ENCODE data around the gene ADGRA1.
"Not testable (repeated sequence)": the region's sequence is repeated elsewhere in the genome, so short reads cannot be mapped to it uniquely, and the experiment has no call there.

Gene ADGRA1

DNA sequence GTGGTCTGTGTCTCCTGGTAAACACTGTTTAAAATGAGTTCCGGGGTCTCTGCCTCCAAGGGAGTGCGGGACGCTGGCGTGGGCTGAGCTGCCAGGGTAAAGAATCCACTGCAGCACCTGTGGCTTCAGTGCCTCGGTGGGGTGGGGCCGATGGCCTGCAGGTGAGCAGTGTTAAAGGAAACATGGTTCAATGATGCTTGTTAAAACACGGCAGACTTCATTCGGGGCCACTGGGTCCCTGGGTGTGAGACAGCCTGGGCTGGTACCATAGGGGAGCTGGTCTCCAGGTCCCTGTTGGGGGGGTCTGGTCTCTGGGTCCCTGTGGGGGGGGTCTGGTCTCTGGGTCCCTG, 47.4 kb downstream of the ADGRA1 start:
- FAIRE-seq (no peak), DNase-seq (ENCODE audit: insufficient read length, low spot score) (no peak)
- TF ChIP-seq SPI1 (IDR thresholded peaks at IDR 0.05; ENCODE audit: low read depth, low read length) (no peak), TAF1 (IDR thresholded peaks at IDR 0.05; ENCODE audit: low read depth, low read length) (no peak), POLR2A (IDR thresholded peaks at IDR 0.05; ENCODE audit: low read depth, low read length) (no peak), POLR2AphosphoS5 (IDR thresholded peaks at IDR 0.05; ENCODE audit: low read depth, low read length) (no peak), PAX5 (IDR thresholded peaks at IDR 0.05; ENCODE audit: insufficient read depth, low read length, severe bottlenecking) (no peak), POU2F2 (IDR thresholded peaks at IDR 0.05; ENCODE audit: low read depth, low read length) (no peak)

DNA sequence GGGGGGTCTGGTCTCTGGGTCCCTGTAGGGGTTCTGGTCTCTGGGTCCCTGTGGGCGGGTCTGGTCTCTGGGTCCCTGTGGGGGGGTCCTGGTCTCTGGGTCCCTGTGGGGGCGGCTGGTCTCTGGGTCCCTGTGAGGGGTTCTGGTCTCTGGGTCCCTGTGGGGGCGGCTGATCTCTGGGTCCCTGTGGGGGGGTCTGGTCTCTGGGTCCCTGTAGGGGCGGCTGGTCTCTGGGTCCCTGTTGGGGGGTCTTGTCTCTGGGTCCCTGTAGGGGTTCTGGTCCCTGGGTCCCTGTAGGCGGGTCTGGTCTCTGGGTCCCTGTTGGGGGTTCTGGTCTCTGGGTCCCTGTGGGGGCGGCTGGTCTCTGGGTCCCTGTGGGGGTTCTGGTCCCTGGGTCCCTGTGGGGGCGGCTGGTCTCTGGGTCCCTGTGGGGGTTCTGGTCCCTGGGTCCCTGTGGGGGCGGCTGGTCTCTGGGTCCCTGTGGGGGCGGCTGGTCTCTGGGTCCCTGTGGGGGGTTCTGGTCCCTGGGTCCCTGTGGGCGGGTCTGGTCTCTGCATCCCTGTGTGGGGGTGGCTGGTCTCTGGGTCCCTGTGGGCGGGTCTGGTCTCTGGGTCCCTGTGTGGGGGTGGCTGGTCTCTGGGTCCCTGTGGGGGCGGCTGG, 49.9 kb downstream of the ADGRA1 start:
- not testable (repeated sequence) for DNase-seq (ENCODE audit: insufficient read length, low spot score); FAIRE-seq

DNA sequence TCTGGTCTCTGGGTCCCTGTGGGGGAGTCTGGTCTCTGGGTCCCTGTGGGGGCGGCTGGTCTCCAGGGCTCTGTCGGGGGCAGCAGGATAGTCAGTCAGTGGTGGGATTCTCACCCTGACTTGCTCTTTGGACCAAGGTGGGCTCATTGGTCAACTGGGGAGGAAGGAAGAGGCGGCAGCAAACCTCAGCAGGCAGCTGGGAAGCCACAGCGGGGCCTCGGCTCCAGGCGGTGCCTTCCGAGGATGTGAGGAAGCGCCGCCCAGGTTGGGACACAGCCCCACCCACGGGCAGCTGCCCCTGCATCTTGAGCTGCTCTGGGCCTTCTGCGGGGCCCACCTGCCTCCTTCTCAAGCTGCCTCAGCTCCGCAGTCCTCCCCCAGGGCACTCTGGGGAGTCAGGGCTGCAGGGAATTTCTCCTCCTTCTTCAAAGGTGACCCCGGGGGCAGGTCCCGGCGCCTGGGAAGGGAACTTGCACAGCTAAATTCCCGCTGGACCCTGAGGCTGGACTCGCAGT, 51.9 kb downstream of the ADGRA1 start:
- FAIRE-seq (no peak), DNase-seq (ENCODE audit: insufficient read length, low spot score) (no peak)
- TF ChIP-seq POU2F2 (IDR thresholded peaks at IDR 0.05; ENCODE audit: low read depth, low read length) (no peak), POLR2AphosphoS5 (IDR thresholded peaks at IDR 0.05; ENCODE audit: low read depth, low read length) (no peak), SPI1 (IDR thresholded peaks at IDR 0.05; ENCODE audit: low read depth, low read length) (no peak), TAF1 (IDR thresholded peaks at IDR 0.05; ENCODE audit: low read depth, low read length) (no peak), PAX5 (IDR thresholded peaks at IDR 0.05; ENCODE audit: insufficient read depth, low read length, severe bottlenecking) (no peak), POLR2A (IDR thresholded peaks at IDR 0.05; ENCODE audit: low read depth, low read length) (no peak)

DNA sequence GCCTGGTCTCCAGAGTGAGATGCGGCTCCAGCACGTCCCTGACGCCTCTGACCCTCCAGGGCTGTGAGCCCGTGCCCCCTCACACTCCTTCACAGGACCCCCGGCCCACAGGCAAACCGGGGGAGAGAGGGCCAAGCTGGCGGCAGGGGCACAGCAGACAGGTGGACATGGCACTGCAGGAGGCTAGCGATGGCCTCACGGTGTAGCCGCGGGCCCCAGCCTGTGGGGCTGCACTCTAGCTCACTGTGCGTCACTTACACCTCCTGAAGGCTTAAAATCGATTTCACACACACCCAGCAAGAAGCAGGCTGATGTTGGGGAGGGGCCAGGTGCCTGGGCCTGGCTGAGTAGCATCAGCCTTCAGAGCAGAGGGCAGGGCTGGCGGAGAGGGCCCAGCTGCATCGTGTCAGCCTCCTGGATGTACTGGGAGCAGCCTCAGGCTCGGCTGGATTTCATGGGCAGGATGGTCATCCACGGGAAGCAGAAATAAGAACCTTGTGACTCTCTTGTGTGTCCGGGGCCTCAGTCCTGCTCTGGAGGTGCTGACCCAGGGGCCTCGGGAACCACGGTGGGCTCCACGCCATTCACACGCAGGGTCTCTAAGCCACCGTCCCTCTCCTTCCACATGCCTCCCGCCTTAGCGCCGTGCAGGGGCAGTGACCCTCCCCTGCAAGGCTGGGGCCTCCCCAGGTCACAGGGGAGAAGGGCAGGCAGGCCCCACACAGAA, 52.9 kb downstream of the ADGRA1 start:
- no peak for FAIRE-seq
- no peak for DNase-seq (ENCODE audit: insufficient read length, low spot score)
- TF ChIP-seq POLR2AphosphoS5 (IDR thresholded peaks at IDR 0.05; ENCODE audit: low read depth, low read length) (no peak), SPI1 (IDR thresholded peaks at IDR 0.05; ENCODE audit: low read depth, low read length) (no peak), POU2F2 (IDR thresholded peaks at IDR 0.05; ENCODE audit: low read depth, low read length) (no peak), POLR2A (IDR thresholded peaks at IDR 0.05; ENCODE audit: low read depth, low read length) (no peak), PAX5 (IDR thresholded peaks at IDR 0.05; ENCODE audit: insufficient read depth, low read length, severe bottlenecking) (no peak), TAF1 (IDR thresholded peaks at IDR 0.05; ENCODE audit: low read depth, low read length) (no peak)

DNA sequence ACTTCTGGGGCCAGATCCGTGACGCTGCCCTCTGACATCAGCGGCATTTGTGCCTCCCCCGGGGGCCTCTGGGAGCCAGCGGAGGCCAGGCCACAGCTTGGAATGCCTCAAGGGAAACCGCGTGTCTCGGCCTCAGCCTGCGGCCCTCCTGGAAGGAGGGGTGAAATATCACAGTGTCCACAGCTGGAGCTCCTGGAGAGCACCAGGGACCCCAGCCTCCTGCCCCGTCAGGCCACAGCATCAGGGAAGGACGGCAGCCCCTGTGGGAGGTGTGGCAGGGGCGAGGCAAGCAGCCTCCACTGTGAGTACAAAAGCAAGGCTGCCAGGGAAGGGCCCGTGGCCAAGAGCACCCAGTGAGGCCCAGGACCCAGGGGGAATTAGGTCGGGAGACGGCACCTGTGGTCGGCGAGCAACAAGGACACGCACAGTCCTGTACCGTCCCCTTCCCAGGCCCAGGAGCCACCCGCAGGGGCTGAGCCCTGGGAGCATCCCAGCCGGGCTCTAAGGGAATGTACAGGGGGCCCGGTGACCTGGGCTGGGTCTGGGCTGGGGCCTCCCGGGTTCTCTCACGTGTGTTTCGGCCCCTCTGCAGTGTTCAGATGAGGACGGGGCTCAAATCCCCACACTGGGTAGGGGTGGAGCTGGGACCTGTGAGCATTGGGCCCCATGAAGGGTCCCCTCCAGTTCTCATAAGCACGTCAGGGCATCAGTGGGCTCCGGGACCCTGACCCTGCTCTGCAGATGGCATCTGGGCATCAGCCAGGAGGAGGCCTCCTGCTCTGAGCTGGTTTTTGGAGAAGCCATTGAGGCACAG, 53.6 kb downstream of the ADGRA1 start:
- FAIRE-seq (no peak), DNase-seq (ENCODE audit: insufficient read length, low spot score) (no peak)
- TF ChIP-seq POLR2AphosphoS5 (IDR thresholded peaks at IDR 0.05; ENCODE audit: low read depth, low read length) (no peak), SPI1 (IDR thresholded peaks at IDR 0.05; ENCODE audit: low read depth, low read length) (no peak), PAX5 (IDR thresholded peaks at IDR 0.05; ENCODE audit: insufficient read depth, low read length, severe bottlenecking) (no peak), POU2F2 (IDR thresholded peaks at IDR 0.05; ENCODE audit: low read depth, low read length) (no peak), POLR2A (IDR thresholded peaks at IDR 0.05; ENCODE audit: low read depth, low read length) (no peak), TAF1 (IDR thresholded peaks at IDR 0.05; ENCODE audit: low read depth, low read length) (no peak)

DNA sequence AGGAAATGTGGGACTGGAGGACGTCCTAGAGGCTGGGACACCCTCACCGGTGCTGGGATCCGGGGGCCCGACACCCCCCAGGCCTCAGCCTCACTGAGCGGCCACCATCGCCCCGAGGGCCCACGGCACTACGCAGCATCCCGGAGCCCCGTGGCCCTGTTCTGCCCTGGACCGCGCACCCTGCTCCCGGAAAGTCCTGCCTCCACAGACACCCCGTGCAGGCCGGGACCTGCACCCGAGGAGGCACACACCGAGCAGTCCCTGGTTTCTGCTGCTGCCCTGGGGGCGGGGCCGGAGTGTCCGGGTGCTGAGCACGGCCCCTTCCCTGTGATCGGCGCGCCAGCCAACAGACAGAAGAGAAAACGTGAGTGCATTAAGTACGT, 54.2 kb downstream of the ADGRA1 start:
- no peak for FAIRE-seq
- DNase-seq (ENCODE audit: insufficient read length, low spot score): no peak
- TF ChIP-seq SPI1 (IDR thresholded peaks at IDR 0.05; ENCODE audit: low read depth, low read length): no peak
- TF ChIP-seq POU2F2 (IDR thresholded peaks at IDR 0.05; ENCODE audit: low read depth, low read length): no peak
- no peak for TF ChIP-seq PAX5 (IDR thresholded peaks at IDR 0.05; ENCODE audit: insufficient read depth, low read length, severe bottlenecking)
- TF ChIP-seq POLR2A (IDR thresholded peaks at IDR 0.05; ENCODE audit: low read depth, low read length): no peak
- no peak for TF ChIP-seq TAF1 (IDR thresholded peaks at IDR 0.05; ENCODE audit: low read depth, low read length)
- TF ChIP-seq POLR2AphosphoS5 (IDR thresholded peaks at IDR 0.05; ENCODE audit: low read depth, low read length): no peak

DNA sequence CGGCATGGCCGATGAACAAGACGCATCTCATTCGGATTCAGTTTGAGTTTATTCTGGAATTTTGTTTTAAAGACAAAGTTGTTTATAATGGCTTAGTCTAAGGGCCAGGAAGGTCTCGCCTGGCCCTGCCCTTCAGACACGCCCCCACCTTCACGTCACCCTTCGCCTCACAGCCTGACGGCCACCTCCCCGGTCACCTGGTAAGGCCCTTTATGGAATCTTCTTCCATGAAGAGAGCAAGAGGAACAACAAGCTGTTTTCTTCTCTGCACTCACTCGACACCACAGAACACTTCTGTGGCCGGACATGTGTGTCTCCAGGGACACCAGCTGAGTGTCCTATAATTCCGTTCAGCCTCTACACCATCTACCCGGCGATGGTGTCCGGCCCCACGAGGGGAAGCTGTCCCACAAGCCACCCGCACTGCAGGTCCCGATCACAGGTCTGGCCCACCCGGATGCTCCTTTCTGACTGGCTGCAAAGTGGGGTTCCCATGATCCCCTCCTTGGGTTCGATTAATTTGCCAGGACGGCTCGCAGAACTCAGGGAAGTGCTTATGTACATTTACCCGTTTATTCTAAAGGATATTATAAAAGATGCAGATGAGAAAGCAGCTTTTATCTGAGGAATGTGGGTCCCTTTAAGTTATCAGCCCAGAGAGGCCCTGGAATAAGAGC, 54.9 kb downstream of the ADGRA1 start:
- DNase-seq (ENCODE audit: insufficient read length, low spot score): no peak
- no peak for TF ChIP-seq TAF1 (IDR thresholded peaks at IDR 0.05; ENCODE audit: low read depth, low read length)
- TF ChIP-seq SPI1 (IDR thresholded peaks at IDR 0.05; ENCODE audit: low read depth, low read length): no peak
- TF ChIP-seq POU2F2 (IDR thresholded peaks at IDR 0.05; ENCODE audit: low read depth, low read length): no peak
- no peak for FAIRE-seq

DNA sequence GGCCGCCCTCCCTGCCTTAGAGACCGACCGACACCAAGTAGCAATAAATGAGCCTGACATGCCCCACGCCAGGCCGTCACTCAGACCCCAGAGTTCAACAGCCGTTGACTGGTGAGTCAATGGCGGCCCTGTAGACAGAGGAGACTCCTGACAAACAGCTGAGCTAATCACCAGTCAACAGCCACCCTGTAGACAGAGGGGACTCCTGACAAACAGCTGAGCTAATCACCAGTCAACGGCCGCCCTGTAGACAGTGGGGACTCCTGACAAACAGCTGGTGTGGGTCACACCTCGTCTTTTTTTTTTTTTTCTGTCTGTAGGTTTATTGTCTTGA, 55.4 kb downstream of the ADGRA1 start:
- TF ChIP-seq POLR2AphosphoS5 (IDR thresholded peaks at IDR 0.05; ENCODE audit: low read depth, low read length): no peak
- TF ChIP-seq TAF1 (IDR thresholded peaks at IDR 0.05; ENCODE audit: low read depth, low read length): no peak
- no peak for TF ChIP-seq PAX5 (IDR thresholded peaks at IDR 0.05; ENCODE audit: insufficient read depth, low read length, severe bottlenecking)
- TF ChIP-seq POLR2A (IDR thresholded peaks at IDR 0.05; ENCODE audit: low read depth, low read length): no peak
- TF ChIP-seq SPI1 (IDR thresholded peaks at IDR 0.05; ENCODE audit: low read depth, low read length): no peak
- no peak for TF ChIP-seq POU2F2 (IDR thresholded peaks at IDR 0.05; ENCODE audit: low read depth, low read length)
- DNase-seq (ENCODE audit: insufficient read length, low spot score): no peak
- FAIRE-seq: no peak

DNA sequence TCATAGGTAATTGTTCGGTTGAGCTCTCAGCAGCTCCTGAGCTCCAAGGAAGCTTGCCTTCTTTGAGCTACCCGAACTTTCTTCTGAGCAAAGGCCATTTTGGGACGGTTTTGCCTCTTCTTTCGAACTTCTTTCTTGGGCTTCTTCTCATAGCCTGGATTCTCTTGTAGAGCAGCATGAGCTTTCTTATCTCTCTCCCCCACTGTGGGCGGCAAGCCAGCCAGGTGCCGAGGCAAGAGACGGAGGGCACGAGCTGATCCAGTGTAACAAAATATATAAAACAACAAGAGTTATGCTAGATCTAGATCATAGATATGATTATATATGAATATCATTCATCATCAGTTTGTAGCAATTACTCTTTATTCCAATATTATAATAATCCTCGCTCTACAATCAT, 55.8 kb downstream of the ADGRA1 start:
- TF ChIP-seq POU2F2 (IDR thresholded peaks at IDR 0.05; ENCODE audit: low read depth, low read length): no peak
- TF ChIP-seq TAF1 (IDR thresholded peaks at IDR 0.05; ENCODE audit: low read depth, low read length): no peak
- TF ChIP-seq PAX5 (IDR thresholded peaks at IDR 0.05; ENCODE audit: insufficient read depth, low read length, severe bottlenecking): no peak
- TF ChIP-seq POLR2AphosphoS5 (IDR thresholded peaks at IDR 0.05; ENCODE audit: low read depth, low read length): no peak
- no peak for TF ChIP-seq POLR2A (IDR thresholded peaks at IDR 0.05; ENCODE audit: low read depth, low read length)
- TF ChIP-seq SPI1 (IDR thresholded peaks at IDR 0.05; ENCODE audit: low read depth, low read length): no peak
- FAIRE-seq: no peak
- no peak for DNase-seq (ENCODE audit: insufficient read length, low spot score)
